BJ (cell line): ENCODE measurements around the gene PSMG3. TPM values are rescaled to one million over a fixed set of nuclear protein-coding genes. Genes with fewer than 3 reads are reported as not detected.

ENCODE experiments used
- CTCF ChIA-PET: fragments of 350-600 bp; formaldehyde crosslinking; extraction: SDS; loops from one replicate; lab custom pipeline; 2021; ENCODE audit warnings: antibody characterized with exemption, inconsistent platforms; lab: Yijun Ruan, JAX
- POLR2A ChIA-PET: fragments of 300-600 bp; sonication (Branson Sonifier 250); formaldehyde crosslinking; extraction: SDS; loops from one replicate; lab custom pipeline; 2021; ENCODE audit warnings: antibody characterized with exemption; lab: Charles Lee
- DNase-seq: peaks from one replicate; pipeline ENCODE4 v3.0.0-alpha.2; 2011; ENCODE audit warnings: low read depth
- H3K27me3 ChIP-seq: 2 replicates; pipeline ENCODE4 v1.6.0; 2011; ENCODE audit warnings: low read length; ENCODE audit not compliant: control insufficient read depth, insufficient read depth
- H3K36me3 ChIP-seq: 2 replicates; pipeline ENCODE4 v1.5.1; 2011; ENCODE audit warnings: low read length; ENCODE audit not compliant: control insufficient read depth, insufficient read depth
- H3K4me3 ChIP-seq: 2 replicates; pipeline ENCODE4 v1.5.1; 2011; ENCODE audit warnings: low read depth, mild to moderate bottlenecking, control low read depth, low read length
- CTCF ChIP-seq: IDR thresholded peaks from 2 replicates; pipeline ENCODE4 v1.5.1; 2011; ENCODE audit warnings: low read depth, mild to moderate bottlenecking, control low read depth, inconsistent platforms, low read length, moderate library complexity; ENCODE audit not compliant: insufficient read depth
- polyA plus RNA-seq: library from polyadenylated mRNA; depleted of rRNA; stranded (reverse); fragments of >200 nt; gene quantifications from 2 replicates; pipeline ENCODE4 v1.2.3, GENCODE V29; 2011

PSMG3 gene
- polyA plus RNA-seq, 1 experiment = 40.9 TPM

- no peak for DNase-seq
- ChIA-PET CTCF (interaction anchor here (0.8 to 1.2 kb wide), 6 partner anchors 29 to 631 kb away, joined by 3 to 8 read pairs (median 4); no protein-coding TSS in a partner anchor), POLR2A (no interaction called here)
- Histone ChIP-seq H3K27me3 (no peaks in the 10 kb centered on the region), H3K4me3 (no peak overlapping the region), H3K36me3 (no peaks in the 10 kb centered on the region)
- TF ChIP-seq CTCF = no peak
Measured at GRCh38 chr7:1578513-1578912, 8.7 kb upstream of the PSMG3 start.

GRCh38 chr7:1576521-1577253 lies 6.9 kb upstream of the PSMG3 start:
- TF ChIP-seq CTCF = no peak
- Histone ChIP-seq H3K4me3 (no peak overlapping the region), H3K36me3 (no peaks in the 10 kb centered on the region; the same call in 1 of the 2 replicates), H3K27me3 (no peaks in the 10 kb centered on the region)
- DNase-seq = no peak
- CTCF ChIA-PET = no interaction called here
- POLR2A ChIA-PET = no interaction called here

GRCh38 chr7:1575809-1576208 lies 6.0 kb upstream of the PSMG3 start:
- H3K27me3 ChIP-seq = no peaks in the 10 kb centered on the region
- CTCF ChIA-PET = no interaction called here
- no peak overlapping the region for H3K4me3 ChIP-seq
- DNase-seq = no peak
- POLR2A ChIA-PET = no interaction called here
- H3K36me3 ChIP-seq = no peaks in the 10 kb centered on the region; the same call in 1 of the 2 replicates
- no peak for TF ChIP-seq CTCF

GRCh38 chr7:1572111-1572822 lies 2.4 kb upstream of the PSMG3 start:
- Histone ChIP-seq H3K27me3 (no peaks in the 10 kb centered on the region), H3K36me3 (peaks cover 2% of the 10 kb centered on the region), H3K4me3 (no peak overlapping the region)
- ChIA-PET CTCF (interaction anchor here (1.2 kb wide), 1 partner anchor 14 kb away, joined by 3 read pairs; no protein-coding TSS in a partner anchor), POLR2A (no interaction called here)
- DNase-seq = no peak
- no peak for TF ChIP-seq CTCF

GRCh38 chr7:1569440-1569832 lies 396 bp downstream of the PSMG3 start:
- H3K36me3 ChIP-seq = peaks cover 6% of the 10 kb centered on the region
- H3K4me3 ChIP-seq = peak overlapping the region; percentile 92
- ChIA-PET POLR2A (no interaction called here), CTCF (no interaction called here)
- TF ChIP-seq CTCF = no peak
- DNase-seq = no peak
- no peaks in the 10 kb centered on the region for H3K27me3 ChIP-seq
